HepG2 (cell line): Measurements from ENCODE around the gene SIK2. TPM values are rescaled to one million over a fixed set of nuclear protein-coding genes. Genes with fewer than 3 reads are reported as not detected.

Experiments
- ATF6 ChIP-seq: sonication (generic); formaldehyde crosslinking; conservative IDR thresholded peaks from 2 replicates; pipeline ENCODE4 v1.4.0; 2020; ENCODE audit warnings: missing genetic modification reagents
- DNMT3B ChIP-seq: conservative IDR thresholded peaks from 2 replicates; pipeline ENCODE4 v1.6.1; 2016; ENCODE audit warnings: missing biosample characterization, control low read depth
- GLI4 ChIP-seq: sonication (generic); formaldehyde crosslinking; IDR thresholded peaks from 2 replicates; pipeline ENCODE4 v1.5.1; 2020; ENCODE audit warnings: missing genetic modification reagents, mild to moderate bottlenecking, moderate library complexity, borderline replicate concordance
- MED1 ChIP-seq: sonication (generic); formaldehyde crosslinking; IDR thresholded peaks from 2 replicates; pipeline ENCODE4 v1.4.0; 2020; ENCODE audit warnings: missing genetic modification reagents
- POGK ChIP-seq: sonication (generic); formaldehyde crosslinking; conservative IDR thresholded peaks from 2 replicates; pipeline ENCODE4 v1.8.0; 2022; ENCODE audit warnings: mild to moderate bottlenecking, moderate library complexity, missing genetic modification reagents
- POLR2G ChIP-seq: fragments of 200-400 bp; formaldehyde crosslinking; IDR thresholded peaks from 2 replicates; pipeline ENCODE4 v1.6.1; 2018; ENCODE audit warnings: mild to moderate bottlenecking, low read depth, low read length, moderate library complexity
- SAP130 ChIP-seq: IDR thresholded peaks from 2 replicates; pipeline ENCODE4 v1.6.1; 2016; ENCODE audit warnings: low read depth
- SRY ChIP-seq: sonication (generic); formaldehyde crosslinking; IDR thresholded peaks from 2 replicates; pipeline ENCODE4 v1.8.0; 2022; ENCODE audit warnings: mild to moderate bottlenecking, missing genetic modification reagents
- ZBTB7B ChIP-seq: sonication (generic); formaldehyde crosslinking; IDR thresholded peaks from 2 replicates; pipeline ENCODE4 v1.4.0; 2020; ENCODE audit warnings: missing genetic modification reagents
- ZMAT3 ChIP-seq: sonication (generic); formaldehyde crosslinking; conservative IDR thresholded peaks from 2 replicates; pipeline ENCODE4 v1.7.0; 2021; ENCODE audit warnings: missing genetic modification reagents
- polyA plus RNA-seq, 8 experiments: library from polyadenylated mRNA; depleted of rRNA in 3 of 8; stranded (reverse) in 7 of 8; unstranded in 1 of 8; fragments of >200 nt; fragmentation: Illumina TruSeq in 4 of 8; extraction: Trizol in 4 of 8; gene quantifications; 2 replicates each; pipeline versions ENCODE4 v1.2.1 to v1.2.3, GENCODE V29; 2011 to 2016; ENCODE audit warnings: low read depth in 4 of 8, missing spikeins in 1 of 8, mixed read lengths in 1 of 8; ENCODE audit not compliant: insufficient read depth in 1 of 8
- total RNA-seq, 5 experiments: library from RNA; depleted of rRNA; stranded (reverse); fragments of >200 nt; fragmentation: Illumina TruSeq; extraction: Trizol; gene quantifications; 2 replicates each; pipeline ENCODE4 v1.2.3, GENCODE V29; 2016; ENCODE audit warnings: low read depth in 1 of 5

SIK2 gene
- total and polyA plus RNA-seq, 2 of the 13 experiments (the other 11 are each of a cell fraction or from before 2014, with no cell fraction given): 8.1 to 15.4 TPM

- no peak for TF ChIP-seq ATF6
- TF ChIP-seq POGK (CRISPR knock-in tag): peak; percentile 63; the same call in 1 of the 2 replicates
- TF ChIP-seq ZMAT3 (CRISPR knock-in tag): 0 out of 2 replicates have a peak, but pooled peaks have one; percentile 53
- no peak for TF ChIP-seq DNMT3B (CRISPR knock-in tag)
- TF ChIP-seq SRY (CRISPR knock-in tag): no peak
- TF ChIP-seq MED1: peak; percentile 31; the same call in 1 of the 2 replicates
- TF ChIP-seq GLI4 (CRISPR knock-in tag): peak; percentile 58; the same call in 1 of the 2 replicates
- TF ChIP-seq POLR2G: peak; percentile 78
- peak; percentile 62 for TF ChIP-seq SAP130 (CRISPR knock-in tag)
- TF ChIP-seq ZBTB7B: no peak
- TF ChIP-seq, all 625 proteins: peak for 156
Observed at GRCh38 chr11:111765984-111766833, 164.0 kb downstream of the SIK2 start, which contains the start of gene PPP2R1B (continued).
